CD14-positive monocyte (primary cell): ENCODE results near the gene DPF3. TPM values are rescaled to one million over a fixed set of nuclear protein-coding genes. Genes with fewer than 3 reads are reported as not detected.

Experiments
- DNase-seq, 3 donors: peaks; one replicate each; pipeline ENCODE4 v3.0.0-alpha.2; 2011 to 2022
- H2AFZ ChIP-seq: 2 replicates; pipeline ENCODE4 v1.6.0; 2012; ENCODE audit warnings: mild to moderate bottlenecking, low read depth, low read length, inconsistent platforms; ENCODE audit not compliant: insufficient read depth, poor library complexity, severe bottlenecking
- H3K27ac ChIP-seq, 2 donors: 1 replicate in 1 of 2; 2 replicates in 1 of 2; pipeline ENCODE4 v1.5.1; 2012 to 2013; ENCODE audit warnings: low read length in 2 of 2, control low read depth in 1 of 2, inconsistent platforms in 1 of 2, low read depth in 1 of 2, mild to moderate bottlenecking in 1 of 2
- H3K27me3 ChIP-seq, 2 donors: one replicate each; pipeline versions ENCODE4 v1.6.0 to v1.6.1; 2011 to 2013; ENCODE audit warnings: low read length in 2 of 2; ENCODE audit not compliant: control insufficient read depth in 2 of 2, insufficient read depth in 2 of 2
- H3K36me3 ChIP-seq, 2 donors: replicated peaks in 1 of 2; 1 replicate in 1 of 2; 2 replicates in 1 of 2; pipeline versions ENCODE4 v1.5.1 to v1.6.1; 2012 to 2013; ENCODE audit warnings: low read length in 2 of 2, control low read depth in 1 of 2, inconsistent platforms in 1 of 2, mild to moderate bottlenecking in 1 of 2; ENCODE audit not compliant: insufficient read depth in 2 of 2, control insufficient read depth in 1 of 2
- H3K4me1 ChIP-seq, 2 donors: 1 replicate in 1 of 2; 2 replicates in 1 of 2; pipeline versions ENCODE4 v1.5.1 to v1.6.1; 2012 to 2013; ENCODE audit warnings: low read length in 2 of 2, control low read depth in 1 of 2, inconsistent platforms in 1 of 2, mild to moderate bottlenecking in 1 of 2, moderate library complexity in 1 of 2; ENCODE audit not compliant: insufficient read depth in 2 of 2, control insufficient read depth in 1 of 2
- H3K4me2 ChIP-seq: replicated peaks from 2 replicates; pipeline ENCODE3; 2012; ENCODE audit warnings: low read length, moderate library complexity, mild to moderate bottlenecking; ENCODE audit not compliant: poor library complexity, severe bottlenecking; ENCODE audit errors: extremely low read depth
- H3K4me3 ChIP-seq, 3 experiments: fragments of 200-600 bp in 1 of 3; sonication (generic) in 1 of 3; replicated peaks in 1 of 3; 1 replicate in 2 of 3; 2 replicates in 1 of 3; pipeline ENCODE4 v1.5.1; 2011 to 2013; ENCODE audit warnings: low read length in 3 of 3, mild to moderate bottlenecking in 3 of 3, control low read depth in 2 of 3, low read depth in 2 of 3, inconsistent platforms in 1 of 3, moderate library complexity in 1 of 3
- H3K79me2 ChIP-seq: 2 replicates; pipeline ENCODE4 v1.6.0; 2012; ENCODE audit warnings: mild to moderate bottlenecking, control low read depth, inconsistent platforms, low read length, moderate library complexity; ENCODE audit not compliant: insufficient read depth
- H3K9ac ChIP-seq: 2 replicates; pipeline ENCODE4 v1.6.0; 2017; ENCODE audit warnings: low read length, mild to moderate bottlenecking; ENCODE audit not compliant: insufficient read depth, poor library complexity, severe bottlenecking
- H3K9me3 ChIP-seq, 2 donors: replicated peaks in 1 of 2; 1 replicate in 1 of 2; 2 replicates in 1 of 2; pipeline versions ENCODE4 v1.5.1 to v1.6.1; 2012 to 2013; ENCODE audit warnings: low read length in 2 of 2, control low read depth in 1 of 2; ENCODE audit not compliant: control insufficient read depth in 1 of 2, insufficient read depth in 1 of 2
- H4K20me1 ChIP-seq: 2 replicates; pipeline ENCODE4 v1.6.0; 2012; ENCODE audit warnings: mild to moderate bottlenecking, low read length, control low read depth, moderate library complexity; ENCODE audit not compliant: insufficient read depth
- H3K27ac Mint-ChIP-seq, 7 donors: one replicate each; pipeline ENCODE4 v1.8.0; 2020; ENCODE audit warnings: mild to moderate bottlenecking in 7 of 7, mixed read lengths in 7 of 7, moderate library complexity in 6 of 7, inconsistent platforms in 2 of 7
- H3K27me3 Mint-ChIP-seq, 3 donors: one replicate each; pipeline ENCODE4 v1.8.0; 2021 to 2022; ENCODE audit warnings: low read depth in 3 of 3, mild to moderate bottlenecking in 3 of 3, mixed read lengths in 3 of 3, moderate library complexity in 3 of 3, inconsistent platforms in 1 of 3
- H3K36me3 Mint-ChIP-seq, 2 donors: one replicate each; pipeline ENCODE4 v1.8.0; 2020; ENCODE audit warnings: mixed read lengths in 2 of 2, inconsistent platforms in 1 of 2, mild to moderate bottlenecking in 1 of 2
- H3K4me1 Mint-ChIP-seq: one replicate; pipeline ENCODE4 v1.8.0; 2020; ENCODE audit warnings: mild to moderate bottlenecking, mixed read lengths
- H3K4me3 Mint-ChIP-seq, 2 donors: one replicate each; pipeline ENCODE4 v1.8.0; 2020; ENCODE audit warnings: mild to moderate bottlenecking in 2 of 2, mixed read lengths in 2 of 2, moderate library complexity in 1 of 2
- H3K9me3 Mint-ChIP-seq, 7 donors: one replicate each; pipeline ENCODE4 v1.8.0; 2020 to 2022; ENCODE audit warnings: mixed read lengths in 7 of 7, mild to moderate bottlenecking in 6 of 7, moderate library complexity in 6 of 7, inconsistent platforms in 2 of 7
- CTCF ChIP-seq: fragments of 200-600 bp; IDR thresholded peaks from one replicate; pipeline ENCODE4 v1.8.0; 2022; ENCODE audit warnings: antibody characterized with exemption, mild to moderate bottlenecking
- WGBS: methylation state at CpG from one replicate; pipeline ENCODE4 v1.1.5; 2013; ENCODE audit warnings: missing lambda C conversion rate; ENCODE audit not compliant: insufficient coverage; 5-methylcytosine and 5-hydroxymethylcytosine counted together
- intact Hi-C, 2 donors: fragments of 100-400 bp; cut with micrococcal nuclease; formaldehyde crosslinking; loops; one replicate each; pipeline versions ENCODE4 v1.15.0 to v1.15.1; 2023
- polyA plus RNA-seq, 3 donors: library from polyadenylated mRNA; depleted of rRNA in 1 of 3; unstranded in 2 of 3; stranded (reverse) in 1 of 3; fragments of 300-500 nt in 2 of 3; fragments of >200 nt in 1 of 3; fragmentation: Illumina TruSeq in 2 of 3; gene quantifications; 1 replicate in 2 of 3; 2 replicates in 1 of 3; pipeline ENCODE4 v1.2.3, GENCODE V29; 2012 to 2021

DPF3 gene
- polyA plus RNA-seq, 3 donors, result 0.33 to 0.39 TPM; not detected in 1

GRCh38 chr14:72714871-72715214 is 179.1 kb downstream of the DPF3 start:
- 69% methylated on average over 8 of the region's 8 CpGs for WGBS
- H3K4me1 ChIP-seq, result no peaks in the 10 kb centered on the region
- no peaks in the 10 kb centered on the region for H3K36me3 ChIP-seq
- no peak overlapping the region for H3K9ac ChIP-seq
- Mint-ChIP-seq H3K27me3 (peaks cover 10 to 13% (median 11%) of the 10 kb centered on the region in 3 donors), H3K4me1 (peaks cover 9% of the 10 kb centered on the region), H3K4me3 (no peak overlapping the region), H3K36me3 (no peaks in the 10 kb centered on the region), H3K9me3 (no peaks in the 10 kb centered on the region), H3K27ac (no peak overlapping the region)
- no peaks in the 10 kb centered on the region for H4K20me1 ChIP-seq
- H3K27me3 ChIP-seq, result peaks cover 0 to 2% of the 10 kb centered on the region in 2 donors
- no peaks in the 10 kb centered on the region for H3K79me2 ChIP-seq
- H3K27ac ChIP-seq, result no peak overlapping the region
- H3K9me3 ChIP-seq, result no peaks in the 10 kb centered on the region
- no peak overlapping the region for H3K4me3 ChIP-seq
- no peak overlapping the region for H3K4me2 ChIP-seq
- no peak overlapping the region for H2AFZ ChIP-seq
- no peak for TF ChIP-seq CTCF
- intact Hi-C loops, result no loop called here
- no peak for DNase-seq

- no peak overlapping the region for H3K4me2 ChIP-seq
- 2% methylated on average over 9 of the region's 14 CpGs for WGBS
- intact Hi-C loops, result no loop called here
These were observed 179.8 kb downstream of the DPF3 start for GRCh38 chr14:72714094-72714493.

More at GRCh38 chr14:72714094-72714493, 179.8 kb downstream of the DPF3 start:
- Histone ChIP-seq H3K9me3 (no peaks in the 10 kb centered on the region), H3K36me3 (no peaks in the 10 kb centered on the region), H3K27ac (no peak overlapping the region), H3K27me3 (peaks cover 0 to 2% of the 10 kb centered on the region in 2 donors), H4K20me1 (no peaks in the 10 kb centered on the region), H3K4me3 (no peak overlapping the region), H2AFZ (no peak overlapping the region), H3K79me2 (no peaks in the 10 kb centered on the region), H3K4me1 (no peaks in the 10 kb centered on the region), H3K9ac (no peak overlapping the region)
- no peaks in the 10 kb centered on the region for H3K9me3 Mint-ChIP-seq
- TF ChIP-seq CTCF, result no peak
- no peak for DNase-seq
- peaks cover 9% of the 10 kb centered on the region for H3K4me1 Mint-ChIP-seq
- H3K36me3 Mint-ChIP-seq, result no peaks in the 10 kb centered on the region
- H3K27me3 Mint-ChIP-seq, result peaks cover 10 to 14% (median 12%) of the 10 kb centered on the region in 3 donors
- H3K4me3 Mint-ChIP-seq, result no peak overlapping the region
- peak overlapping the region in 1 of 7 donors; percentile 50 for H3K27ac Mint-ChIP-seq
